Inflammatory macrophage (primary cell): Measurements from ENCODE around the gene DAD1.
"Not testable (repeated sequence)": the region's sequence is repeated elsewhere in the genome, so short reads cannot be mapped to it uniquely, and the experiment has no call there.

Source experiments
- DNase-seq, 2 donors: peaks; one replicate each; pipeline ENCODE4 v3.0.0-alpha.2; 2020 to 2022

The DAD1 gene

DNA sequence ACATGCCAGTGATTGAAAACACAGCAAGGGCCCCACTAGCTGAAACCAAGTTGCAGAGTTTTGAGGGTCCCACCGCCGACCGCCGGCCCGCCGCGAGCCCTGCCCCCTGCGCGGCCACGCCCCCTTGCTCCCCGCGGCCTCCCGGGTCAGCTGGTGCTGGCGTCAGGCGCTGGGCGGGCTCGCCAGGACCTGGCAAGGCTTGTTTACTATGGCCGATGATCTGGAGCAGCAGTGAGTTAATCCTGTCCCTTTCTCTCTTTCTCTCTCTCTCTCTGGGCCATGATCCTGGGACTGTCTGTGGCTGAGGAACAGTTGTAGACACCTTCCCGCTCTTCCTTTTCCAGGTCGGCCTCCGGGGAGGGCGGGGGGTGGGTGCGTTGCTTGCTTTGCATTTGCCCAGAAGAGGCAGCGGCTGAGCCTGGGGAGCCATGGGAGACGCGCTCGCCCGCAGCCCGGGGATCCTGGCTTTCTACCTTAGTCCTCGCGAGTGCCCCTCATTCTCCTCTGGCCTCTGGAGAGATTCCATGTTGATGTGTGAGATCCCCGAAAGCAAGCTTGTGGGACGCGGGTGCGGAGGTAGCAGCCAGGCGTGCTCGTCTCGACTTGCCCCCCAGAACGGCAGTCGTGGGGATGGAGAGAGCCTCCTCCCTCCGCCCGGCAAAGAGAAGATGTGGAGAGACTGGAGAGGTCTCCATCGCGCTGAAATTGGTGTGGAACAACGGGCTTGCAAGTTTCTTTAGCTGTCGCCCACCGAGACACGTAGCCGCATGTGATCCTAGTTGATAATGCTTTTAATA, 9.3 kb upstream of the DAD1 start, which contains the start of gene ABHD4:
Gene ABHD4 (plus strand): TSS at position 202 of the 797 bp plus-strand sequence. CDS start 7 bp downstream, at position 209.
- peak; percentile 61 to 70 for DNase-seq

DNA sequence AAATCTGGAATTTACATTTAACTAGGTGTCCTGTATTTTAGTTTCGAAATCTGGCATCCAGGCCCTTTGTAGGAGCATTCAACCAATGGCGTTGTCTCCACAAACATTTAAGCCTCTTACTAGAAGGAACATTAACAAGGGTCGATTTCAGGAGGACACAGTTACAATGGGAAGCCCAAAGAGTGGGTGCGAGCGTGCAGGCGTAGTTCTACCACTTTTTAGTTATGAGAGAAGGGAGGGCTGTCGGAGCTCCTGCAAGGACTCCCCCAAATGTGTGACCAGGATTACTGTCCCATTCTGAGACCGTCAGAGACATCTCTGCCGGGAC, 8.7 kb upstream of the DAD1 start:
- DNase-seq: no peak

DNA sequence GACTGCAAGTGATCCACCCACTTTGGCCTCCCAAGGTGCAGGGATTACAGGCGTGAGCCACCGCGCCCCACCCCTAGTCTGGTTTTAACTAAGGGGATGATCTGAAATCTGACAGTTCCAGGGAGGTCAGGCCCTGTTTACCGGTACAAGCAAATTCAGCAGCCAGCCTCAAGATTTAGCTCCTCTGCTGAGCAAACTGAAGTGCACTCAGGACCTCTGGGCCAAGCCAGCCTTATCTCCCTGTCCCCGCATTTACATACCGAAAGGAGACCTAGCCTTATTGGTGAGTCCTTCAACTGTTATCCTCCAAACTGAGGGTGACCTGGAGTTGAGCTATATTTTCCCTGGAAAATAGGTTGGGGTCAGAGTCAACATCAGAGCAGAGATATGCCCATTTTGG, 8.2 kb upstream of the DAD1 start:
- no peak for DNase-seq

DNA sequence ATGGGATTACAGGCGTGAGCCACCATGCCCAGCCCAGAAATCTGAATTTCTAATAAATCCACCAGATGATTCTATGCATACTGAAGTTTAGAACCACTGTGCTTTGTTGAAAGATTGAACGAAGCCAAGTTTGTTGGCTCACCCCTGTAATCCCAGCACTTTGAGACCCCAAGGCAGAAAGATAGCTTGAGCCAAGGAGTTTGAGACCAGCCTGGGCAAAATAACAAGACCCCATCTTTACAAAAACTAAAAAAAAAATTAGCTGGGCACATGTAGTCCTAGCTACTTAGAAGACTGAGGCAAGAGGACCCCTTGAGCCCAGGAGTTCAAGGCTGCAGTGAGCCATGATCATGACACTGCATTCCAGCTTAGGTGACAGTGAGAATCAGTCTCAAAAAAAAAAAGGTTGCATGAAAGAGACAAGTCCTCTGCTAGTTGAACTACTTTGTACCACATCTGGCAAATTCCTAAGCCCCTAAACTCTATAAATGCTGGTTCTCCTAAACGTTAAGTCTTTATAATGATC, 7.4 kb upstream of the DAD1 start:
- no peak for DNase-seq

DNA sequence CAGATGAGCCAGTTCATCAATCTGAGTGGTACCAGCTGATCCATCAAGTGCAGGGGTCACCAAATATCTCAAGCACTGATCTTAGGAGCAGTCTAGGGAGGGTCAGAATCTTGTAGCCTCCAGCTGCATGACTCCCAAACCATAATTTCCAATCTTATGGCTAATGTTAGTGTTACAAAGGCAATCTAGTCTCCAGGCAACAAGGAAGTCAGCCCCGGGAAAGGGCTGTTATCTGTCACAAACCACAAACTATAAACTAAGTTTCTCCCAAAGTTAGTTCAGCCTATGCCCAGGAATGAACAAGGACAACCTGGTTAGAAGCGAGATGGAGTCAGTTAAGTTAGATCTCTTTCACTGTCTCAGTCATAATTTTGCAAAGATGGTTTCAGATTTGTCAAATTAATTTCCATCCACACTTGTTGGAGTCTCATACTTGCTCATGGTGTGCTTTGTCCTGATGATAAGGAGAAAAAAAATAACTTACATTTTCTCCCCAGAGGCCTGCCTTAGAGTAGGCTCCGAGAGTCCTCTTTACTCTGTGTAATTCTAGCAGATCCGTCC, 5.2 kb upstream of the DAD1 start:
- DNase-seq: no peak

DNA sequence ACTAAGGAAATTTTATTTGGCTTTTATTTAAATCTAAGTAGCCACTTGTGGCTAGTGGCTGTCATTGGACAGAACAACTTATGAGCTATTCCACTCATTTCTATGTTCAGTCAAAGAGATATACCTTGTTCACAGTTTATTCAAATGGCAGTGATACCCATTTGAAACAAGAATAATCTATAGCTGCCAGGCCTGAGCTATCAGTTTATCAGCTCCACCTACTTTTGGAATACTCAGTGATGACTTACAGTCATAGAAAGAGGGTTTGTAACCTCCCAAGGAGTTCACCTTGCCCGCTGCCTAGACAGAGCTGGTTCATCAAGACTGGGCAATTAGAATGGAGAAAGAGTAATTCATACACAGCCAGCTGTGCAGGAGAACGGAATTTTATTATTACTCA, 4.6 kb upstream of the DAD1 start:
- DNase-seq: no peak

DNA sequence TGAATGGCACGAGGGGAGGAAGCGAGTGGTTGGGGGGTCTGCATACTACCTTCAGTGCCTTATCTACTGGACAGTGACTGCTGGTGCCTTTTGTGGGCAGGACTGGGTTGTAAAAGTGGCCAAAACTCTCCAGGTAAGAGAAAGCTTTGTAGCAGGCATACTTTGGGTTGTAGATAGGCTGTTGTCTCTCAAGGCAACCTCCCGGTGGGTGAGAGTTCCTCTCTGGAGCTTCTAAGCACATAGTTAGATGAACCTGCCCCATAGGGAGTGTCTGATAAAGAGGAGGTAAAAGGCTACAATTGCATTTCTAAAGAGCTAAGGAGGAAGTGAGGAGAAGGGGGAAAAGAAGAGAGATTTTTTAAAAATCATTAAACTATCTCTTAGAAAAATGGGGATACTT, 4.2 kb upstream of the DAD1 start:
- no peak for DNase-seq

DNA sequence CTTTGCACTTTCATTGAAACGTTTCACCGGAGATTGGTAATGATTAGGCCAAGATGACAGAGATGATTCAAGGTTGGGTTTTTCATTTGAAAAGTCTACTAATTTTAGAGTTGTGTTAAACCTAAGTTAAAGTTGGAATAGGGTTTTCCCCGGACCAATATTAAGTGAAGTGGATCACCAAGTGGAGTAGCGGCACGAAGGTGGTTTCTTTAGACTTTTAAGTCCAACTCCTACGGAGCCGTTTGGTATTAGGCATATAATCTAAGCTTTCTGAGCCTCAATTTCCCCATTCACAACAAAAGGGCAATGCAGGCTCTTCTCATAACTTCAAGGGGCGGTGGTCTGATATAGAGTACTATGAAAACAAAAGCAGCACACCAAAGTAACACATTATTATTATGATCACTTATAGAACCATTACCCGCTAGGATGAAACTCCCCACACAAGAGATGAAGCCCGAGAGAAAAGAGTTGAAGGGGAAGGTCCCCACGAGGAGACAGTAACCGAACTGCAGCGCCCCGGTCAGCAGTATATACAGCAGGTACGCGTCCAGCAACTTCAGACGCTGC, 413 bp downstream of the DAD1 start:
- DNase-seq: peak in 1 of 2 donors; percentile 3

DNA sequence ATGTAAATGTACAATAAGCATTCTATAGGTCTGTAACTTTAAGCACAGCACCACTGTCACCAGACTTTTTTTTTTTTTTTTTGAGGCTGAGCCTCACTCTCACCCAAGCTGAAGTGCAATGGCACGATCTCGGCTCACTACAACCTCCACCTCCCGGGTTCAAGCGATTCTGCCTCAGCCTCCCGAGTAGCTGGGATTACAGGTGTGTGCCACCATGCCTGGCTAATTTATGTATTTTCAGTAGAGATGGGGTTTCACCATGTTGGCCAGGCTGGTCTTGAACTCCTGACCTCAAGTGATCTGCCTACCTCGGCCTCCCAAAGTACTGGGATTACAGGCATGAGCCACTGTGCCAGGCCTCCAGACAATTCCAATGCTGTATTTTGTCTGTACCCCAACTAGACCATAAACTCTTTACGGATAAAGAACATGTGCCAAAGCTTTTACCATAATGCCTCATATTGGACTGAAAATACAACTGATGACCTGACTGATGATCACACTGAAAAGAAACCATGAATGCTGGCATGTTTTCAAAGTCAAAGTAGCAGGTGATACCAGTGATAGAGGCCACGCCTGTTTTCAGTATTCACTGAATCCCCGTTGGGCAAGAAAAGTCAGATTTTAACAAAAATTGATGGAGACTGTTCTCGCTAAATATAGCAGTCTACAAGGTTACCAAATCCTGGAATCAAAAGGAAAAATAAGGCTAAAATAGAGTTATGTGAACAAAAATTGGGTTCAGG, 1.2 kb downstream of the DAD1 start:
- DNase-seq: not testable (repeated sequence)

DNA sequence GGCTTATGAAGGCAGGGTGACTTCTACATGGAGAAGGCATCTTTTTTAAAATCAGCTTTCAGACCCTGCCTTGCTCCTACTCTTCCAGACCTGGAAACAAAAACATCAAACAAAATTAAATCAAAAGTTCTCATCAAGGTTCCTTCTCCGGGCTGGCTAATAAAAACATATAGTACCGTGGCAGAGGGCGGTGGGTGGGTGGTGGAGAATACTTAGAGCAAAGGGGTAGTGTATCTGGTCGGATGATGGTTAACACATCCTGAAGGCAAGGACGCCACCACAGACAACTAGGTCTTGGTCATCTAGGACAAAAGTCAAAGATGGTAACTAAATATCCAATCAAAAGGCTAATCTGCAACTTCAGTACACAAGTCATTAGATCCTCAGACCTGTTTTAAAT, 1.8 kb downstream of the DAD1 start:
- DNase-seq: no peak

DNA sequence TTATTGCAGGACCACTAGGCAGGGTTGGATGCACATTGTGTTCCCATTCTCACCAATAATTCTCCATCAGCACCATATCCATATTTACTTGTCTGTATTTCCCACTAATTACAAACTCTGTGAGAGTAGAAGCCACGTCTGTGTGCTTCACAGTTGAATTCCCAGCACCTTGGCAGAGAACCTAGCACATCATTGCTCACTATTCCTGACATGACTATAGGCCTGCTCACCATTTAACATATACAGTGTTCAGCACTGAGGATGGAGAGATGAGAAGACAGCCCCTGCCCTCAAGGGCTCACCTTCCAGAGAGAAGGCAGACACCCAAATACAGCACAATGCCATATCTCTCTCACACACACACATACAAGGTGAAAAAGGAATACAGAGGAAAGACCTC, 5.0 kb downstream of the DAD1 start:
- no peak for DNase-seq

DNA sequence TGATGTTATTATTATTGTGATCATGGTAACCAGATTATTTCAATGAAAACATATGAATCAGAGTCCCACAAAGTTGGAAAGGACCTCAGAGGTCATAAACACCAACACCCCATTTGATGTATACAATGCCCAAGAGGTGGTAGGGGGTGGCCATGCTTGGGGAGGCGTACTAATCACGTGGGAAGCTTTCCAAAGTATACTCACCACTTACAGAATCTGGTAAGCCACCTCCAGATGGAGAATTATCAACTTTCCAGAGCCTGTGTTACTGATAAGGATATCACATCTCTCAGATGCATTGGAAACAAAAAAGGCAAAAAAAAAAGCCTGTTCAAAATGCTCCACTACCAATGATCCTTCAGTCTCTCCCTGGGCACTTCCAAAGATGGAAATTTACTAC, 8.4 kb downstream of the DAD1 start:
- DNase-seq: no peak

DNA sequence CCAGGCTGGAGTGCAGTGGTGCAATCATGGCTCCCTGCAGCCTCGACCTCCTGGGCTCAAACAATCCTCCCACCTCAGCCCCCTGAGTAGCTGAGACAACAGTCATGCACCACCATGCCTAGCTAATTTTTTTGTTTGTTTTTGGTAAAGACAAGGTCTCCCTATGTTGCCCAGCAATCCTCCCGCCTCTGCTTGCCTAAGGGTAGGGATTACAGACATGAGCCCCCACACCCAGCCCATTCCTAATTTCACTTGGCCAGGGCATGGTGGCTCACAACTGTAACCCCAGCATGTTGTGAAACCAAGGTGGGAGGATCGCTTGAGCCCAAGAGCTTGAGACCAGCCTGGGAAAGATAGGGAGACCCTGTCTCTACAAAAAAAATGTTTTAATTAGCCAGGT, 9.1 kb downstream of the DAD1 start:
- no peak for DNase-seq

DNA sequence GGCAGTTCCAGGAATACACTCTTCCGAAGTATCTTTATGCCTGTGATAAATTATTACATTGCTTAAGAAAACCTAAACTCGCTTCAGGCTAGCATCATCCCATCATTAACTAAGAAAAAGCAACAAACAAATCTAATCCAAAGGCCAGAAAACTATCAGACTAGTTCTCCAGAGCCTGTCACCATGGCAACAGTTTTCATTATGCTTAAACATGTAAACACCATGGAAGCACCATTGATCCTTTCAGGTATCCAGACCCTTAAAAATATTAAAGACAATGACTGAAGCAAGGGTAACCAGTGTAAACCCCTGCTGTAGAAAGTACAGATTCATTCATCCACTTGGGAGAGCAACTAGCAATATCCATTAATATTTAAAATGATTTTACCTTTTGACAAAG, 9.8 kb downstream of the DAD1 start:
- no peak for DNase-seq

DNA sequence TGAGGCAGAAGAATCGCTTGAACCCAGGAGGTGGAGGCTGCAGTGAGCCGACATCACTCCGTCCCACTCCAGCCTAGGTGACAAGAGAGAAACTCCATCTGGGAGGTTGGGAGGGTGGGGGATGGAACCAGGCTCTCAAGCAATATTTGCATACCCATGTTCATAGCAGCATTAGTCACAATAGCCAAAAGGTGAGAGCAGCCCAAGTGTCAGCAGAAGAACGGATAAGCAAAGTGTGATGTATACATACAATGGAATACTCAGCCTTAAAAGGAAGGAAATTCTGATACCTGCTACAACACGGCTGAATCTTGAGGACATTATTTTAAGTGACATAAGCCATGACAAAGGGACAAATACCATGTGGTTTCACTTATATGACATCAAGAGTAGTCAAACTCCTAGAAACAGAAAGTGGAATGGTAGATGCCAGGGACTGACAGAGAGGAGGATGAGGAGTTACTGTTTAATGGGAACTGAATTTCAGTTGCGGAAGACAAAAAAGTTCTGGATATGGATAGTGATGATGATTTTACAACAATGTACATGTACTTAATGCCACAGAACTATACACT, 11.6 kb downstream of the DAD1 start:
- DNase-seq: no peak

DNA sequence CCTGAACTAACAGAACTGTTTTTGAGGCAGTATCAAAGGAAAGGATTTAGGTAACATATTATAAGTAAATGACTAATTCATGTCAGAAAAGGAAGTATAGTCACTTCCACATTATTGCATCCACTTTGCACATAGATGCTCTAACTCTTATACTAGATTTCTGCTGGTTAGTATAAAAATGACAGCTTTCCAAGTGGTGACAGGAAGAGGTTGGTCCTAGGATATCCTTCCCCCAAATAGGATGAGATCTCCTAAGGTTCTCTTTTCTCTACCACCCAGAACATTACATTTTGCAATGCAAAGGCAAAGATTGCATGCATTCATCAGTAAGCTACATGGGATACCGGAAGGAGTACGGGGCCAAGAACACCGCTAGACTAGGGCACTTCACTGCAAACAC, 15.2 kb downstream of the DAD1 start:
- DNase-seq: peak; percentile 27 to 54

DNA sequence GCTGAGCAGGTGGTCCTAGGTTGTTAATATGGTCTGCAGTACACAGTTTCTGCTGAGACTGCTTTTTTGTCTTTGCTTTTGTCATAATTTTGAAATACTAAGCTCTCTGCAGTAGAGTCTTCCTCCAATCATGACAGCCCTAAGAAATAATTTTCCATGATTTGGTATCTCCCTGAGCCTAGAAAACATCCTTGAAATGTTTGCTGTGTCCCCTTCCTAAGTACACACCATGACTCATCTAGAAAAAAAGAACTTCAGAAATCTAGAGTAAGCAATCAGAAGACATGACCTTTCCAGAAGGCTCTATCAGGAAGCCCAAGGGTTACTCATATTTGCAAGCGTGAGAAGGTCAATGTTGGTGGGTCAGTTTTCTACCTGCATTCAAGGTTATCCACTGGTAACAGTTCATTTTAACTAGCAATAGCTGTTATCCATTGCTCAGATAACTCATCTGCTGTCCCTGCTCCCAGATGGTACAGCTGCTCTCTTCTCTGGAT, 16.4 kb downstream of the DAD1 start:
- DNase-seq: no peak

DNA sequence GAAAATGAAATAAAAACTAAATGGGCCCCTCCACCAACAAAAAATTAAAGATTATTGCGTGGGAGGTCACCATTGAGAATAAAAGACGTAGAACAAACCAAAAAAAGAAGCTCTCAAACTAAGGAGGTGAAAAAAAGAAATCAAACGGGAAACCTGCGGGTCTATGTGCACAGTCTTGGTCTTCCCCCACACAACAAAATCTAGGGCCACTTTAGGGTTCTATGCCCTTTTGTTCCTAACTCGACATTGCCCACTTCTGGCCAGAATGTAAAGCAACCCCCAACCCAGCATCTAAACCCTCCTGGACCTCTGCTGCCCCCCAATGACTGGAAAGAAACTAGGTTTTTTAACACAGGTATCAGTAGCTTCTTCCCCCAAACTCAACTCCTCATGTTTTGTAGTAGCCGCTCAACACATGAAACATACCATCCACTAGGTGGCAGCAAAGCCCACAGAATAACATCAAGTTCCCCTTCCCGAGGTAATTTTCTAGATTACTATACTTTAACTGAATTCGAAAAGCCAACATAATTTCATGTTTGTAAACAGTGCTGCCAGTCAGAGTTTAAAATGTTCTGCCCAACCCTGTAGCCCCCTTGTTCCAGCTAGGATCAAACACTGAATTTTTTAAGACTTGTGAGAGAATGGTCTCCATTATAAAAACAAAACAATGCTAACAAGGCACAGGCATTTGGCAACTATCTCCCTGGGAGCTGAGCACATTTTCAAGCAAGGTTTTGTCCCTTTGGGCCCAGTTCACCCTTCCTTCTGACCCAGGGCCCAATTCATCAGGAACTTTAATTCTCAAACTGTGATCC, 18.7 kb downstream of the DAD1 start:
- DNase-seq: peak; percentile 71 to 78

DNA sequence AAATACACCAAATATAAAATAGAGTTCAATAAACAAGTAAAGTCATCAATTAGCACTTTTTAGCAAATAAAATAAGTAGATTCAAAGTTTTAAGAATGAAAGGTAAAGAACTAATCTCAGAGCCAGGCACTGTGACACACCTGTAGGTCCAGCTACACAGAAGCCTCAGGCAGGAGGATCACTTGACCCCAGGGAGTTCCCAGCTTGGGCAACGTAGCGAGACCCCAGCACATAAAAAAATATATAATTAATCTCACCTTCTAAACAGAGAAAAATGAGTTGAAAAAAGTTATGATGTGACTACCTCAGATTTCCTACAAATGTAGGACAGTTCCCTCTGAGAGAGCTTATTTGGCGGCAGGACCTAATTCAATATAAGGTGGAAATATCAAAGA, 19.3 kb downstream of the DAD1 start:
- DNase-seq: no peak

DNA sequence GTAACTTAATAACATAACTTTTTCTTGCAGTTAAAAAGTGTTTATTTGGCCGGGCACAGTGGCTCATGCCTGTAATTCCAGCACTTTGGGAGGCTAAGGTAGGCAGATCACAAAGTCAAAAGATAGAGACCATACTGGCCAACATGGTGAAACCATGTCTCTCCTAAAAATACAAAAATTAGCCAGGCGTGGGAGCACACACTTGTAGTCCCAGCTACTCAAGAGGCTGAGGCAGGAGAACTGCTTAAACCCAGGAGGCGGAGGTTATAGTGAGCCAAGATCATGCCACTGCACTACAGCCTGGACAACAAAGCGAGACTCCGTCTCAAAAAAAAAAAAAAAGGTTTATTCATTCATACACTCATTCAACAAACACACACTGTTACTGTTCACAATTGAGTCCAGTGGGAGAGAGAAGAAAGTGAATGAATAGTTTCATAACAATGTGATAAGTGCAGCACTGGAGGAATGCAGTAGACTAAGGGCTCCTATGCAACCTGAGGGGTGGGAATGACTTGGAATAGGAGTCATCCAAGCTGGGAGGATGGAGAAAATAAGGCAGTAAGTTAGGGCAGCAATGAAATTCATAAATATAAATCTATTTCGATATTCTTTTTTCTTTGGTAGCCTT, 19.8 kb downstream of the DAD1 start:
- no peak for DNase-seq

DNA sequence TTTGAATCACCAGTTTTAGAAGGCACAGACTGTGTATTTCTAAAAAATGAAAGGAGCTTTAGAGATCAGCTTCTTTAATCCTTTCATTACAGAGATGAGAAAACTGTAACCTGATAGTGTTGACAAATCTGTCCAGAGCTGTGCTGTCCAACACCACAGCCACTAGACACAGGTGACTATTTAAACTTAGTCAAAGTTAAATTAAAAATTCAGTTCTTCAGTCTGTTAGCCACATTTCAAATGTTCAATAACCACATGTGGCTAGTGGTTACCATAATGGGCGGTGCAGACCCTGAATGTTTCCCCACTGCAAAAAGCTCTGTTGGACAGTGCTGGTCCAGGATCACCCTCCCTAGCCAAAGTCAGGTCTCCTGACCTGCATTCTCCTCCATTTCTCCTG, 21.6 kb downstream of the DAD1 start:
- DNase-seq: no peak
